Muscle of arm (tissue), 12 donors: ENCODE data around the gene PAIP2. TPM values are rescaled to one million over a fixed set of nuclear protein-coding genes. Genes with fewer than 3 reads are reported as not detected.
A peak's percentile ranks its signal among the peaks of the same experiment; 100 is the strongest.

Source experiments
- DNase-seq: peaks from one replicate; pipeline ENCODE4 v3.0.0-alpha.2; 2013
- polyA plus RNA-seq, 12 donors: library from polyadenylated mRNA; unstranded; fragments of 120-200 nt; gene quantifications; one replicate each; pipeline ENCODE4 v1.2.1, GENCODE V29; 2013; ENCODE audit not compliant: insufficient read length in 12 of 12

PAIP2 gene
- polyA plus RNA-seq, 12 donors, result 102 to 182 (median 133) TPM; not detected in 1

DNA sequence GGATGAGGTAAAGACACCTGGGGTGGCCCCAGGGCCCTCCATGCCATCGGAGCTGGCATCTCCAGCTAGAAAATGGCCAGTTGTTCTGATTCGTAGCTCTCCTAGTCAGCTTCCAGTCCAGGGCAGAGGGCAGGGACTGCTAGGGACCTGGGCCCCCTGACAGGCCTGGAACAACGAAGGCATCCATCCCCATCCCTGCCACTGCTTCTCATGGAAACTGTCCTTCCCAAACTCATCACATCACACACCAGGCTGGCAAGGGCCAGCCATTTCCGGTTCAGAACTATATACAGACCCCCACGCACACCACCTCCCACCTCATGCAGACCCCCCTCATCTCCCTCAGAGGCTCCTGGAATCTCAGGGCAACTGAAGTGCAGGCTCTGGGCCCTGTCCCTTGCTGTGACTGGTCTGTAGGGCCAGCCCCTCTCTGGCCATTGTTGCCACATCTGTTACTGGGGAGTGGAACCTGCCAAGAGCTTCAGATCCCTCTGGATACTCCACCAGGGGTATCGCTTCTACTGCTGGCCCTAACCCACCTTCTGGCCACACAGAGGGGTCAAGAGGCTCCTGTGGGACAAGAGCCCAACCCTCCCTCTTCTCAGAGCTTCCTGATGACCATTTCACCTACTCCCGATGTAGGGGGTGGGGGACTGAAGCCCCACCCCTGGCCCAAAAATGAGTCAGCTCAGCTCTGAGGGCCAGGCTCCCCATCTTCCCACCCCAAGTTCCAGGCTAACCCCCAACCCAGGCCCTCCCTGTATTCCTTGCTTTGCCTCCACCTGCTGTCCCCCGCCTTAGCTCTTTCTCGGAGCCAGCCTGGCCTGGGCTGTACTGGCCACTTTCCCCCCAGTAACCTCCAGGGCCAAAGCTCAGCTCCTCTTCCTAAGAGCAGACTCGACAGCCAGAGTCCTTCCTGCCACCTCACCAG, 49.2 kb downstream of the PAIP2 start:
- no peak for DNase-seq

DNA sequence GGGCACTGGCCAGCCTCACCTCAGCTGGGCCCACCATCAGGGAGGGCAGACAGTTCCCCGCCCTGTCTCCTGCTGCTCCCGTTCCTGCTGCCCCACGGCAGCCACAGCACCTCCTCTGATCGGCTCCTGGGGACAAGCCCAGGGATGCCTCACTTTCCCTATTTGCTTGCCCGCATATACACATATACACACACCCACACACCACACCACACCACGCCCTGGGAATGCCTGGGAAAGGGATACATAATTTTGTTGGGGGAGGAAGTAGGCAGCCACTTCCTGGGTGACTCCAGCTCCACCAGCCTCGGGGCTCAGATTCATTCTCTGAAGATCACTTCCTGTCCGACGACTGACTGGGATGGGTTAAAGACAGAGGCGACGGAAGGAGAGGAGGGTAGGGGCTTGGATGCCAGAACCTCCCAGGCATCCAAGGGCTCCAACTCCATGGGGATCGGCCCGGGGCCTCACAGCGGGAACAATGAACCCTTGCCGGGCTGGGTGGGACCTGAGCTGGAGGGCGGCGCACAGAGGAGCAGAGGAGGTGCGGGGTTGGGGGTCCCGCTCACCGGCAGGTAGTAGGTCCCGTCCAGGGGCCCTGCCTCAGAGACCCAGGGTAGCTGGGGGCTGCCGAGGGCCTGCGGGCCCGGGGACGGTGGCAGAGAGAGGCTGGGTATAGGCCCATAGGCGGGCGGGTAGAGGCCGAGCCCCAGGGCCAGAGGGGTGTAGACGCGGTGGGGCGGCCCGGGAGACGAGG, 50.1 kb downstream of the PAIP2 start:
- no peak for DNase-seq

DNA sequence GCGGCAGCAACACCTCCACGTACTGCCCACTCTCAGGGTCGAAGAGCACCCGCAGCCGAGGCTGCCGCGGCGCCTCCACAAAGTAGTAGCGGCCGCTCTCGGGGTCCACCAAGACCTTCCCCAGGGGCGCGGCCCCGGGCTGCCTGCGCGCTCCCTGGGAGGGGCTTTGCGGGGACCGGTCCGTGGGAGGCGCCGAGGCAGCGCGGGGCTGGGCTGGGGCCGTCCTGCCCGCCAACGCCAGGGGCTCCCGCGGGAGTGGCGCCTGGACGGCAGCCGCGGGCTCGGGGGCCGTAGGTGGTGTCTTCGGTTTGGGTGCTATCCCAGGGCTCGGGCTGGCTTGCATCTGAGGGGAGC, 50.6 kb downstream of the PAIP2 start:
- no peak for DNase-seq

DNA sequence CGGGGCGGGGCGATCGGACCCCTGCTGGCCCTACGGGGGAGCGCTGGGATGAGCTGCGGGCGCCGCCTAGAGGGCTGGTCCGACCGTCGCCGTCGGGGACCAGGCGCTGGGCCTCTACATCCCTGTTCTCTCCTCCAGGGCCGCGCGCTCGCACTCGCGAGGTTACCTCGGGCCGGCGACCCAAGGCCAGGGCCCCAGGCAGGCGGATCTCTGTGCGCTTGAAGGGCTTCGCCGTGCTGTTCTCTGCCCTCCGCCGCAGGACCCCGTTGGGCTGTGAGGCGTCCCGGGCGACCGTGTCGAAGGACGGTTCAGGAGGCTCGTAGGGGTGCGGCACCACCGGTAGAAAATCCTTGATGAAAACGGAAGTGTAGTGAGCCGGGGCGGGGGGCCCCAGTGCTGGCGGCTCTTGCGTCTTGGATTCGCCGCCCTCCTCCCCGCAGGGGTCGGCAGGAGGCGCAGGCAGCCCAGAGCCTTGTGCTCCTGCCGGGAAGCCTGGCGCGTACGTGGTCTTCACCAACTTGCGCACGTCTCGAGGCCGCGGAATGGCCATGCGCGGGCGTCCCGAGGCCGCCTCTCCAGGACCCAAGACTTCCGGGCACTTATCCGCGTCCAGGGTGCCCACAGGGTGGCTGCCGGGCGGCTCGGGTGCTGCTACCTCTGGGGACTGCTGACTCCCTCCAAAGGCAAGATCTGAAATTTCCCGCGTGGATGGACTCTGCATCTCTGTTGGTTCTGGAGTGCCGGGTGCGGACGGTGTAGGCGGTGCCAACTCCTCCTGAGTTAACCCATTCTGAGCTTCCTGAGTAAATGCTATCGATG, 51.2 kb downstream of the PAIP2 start:
- no peak for DNase-seq

DNA sequence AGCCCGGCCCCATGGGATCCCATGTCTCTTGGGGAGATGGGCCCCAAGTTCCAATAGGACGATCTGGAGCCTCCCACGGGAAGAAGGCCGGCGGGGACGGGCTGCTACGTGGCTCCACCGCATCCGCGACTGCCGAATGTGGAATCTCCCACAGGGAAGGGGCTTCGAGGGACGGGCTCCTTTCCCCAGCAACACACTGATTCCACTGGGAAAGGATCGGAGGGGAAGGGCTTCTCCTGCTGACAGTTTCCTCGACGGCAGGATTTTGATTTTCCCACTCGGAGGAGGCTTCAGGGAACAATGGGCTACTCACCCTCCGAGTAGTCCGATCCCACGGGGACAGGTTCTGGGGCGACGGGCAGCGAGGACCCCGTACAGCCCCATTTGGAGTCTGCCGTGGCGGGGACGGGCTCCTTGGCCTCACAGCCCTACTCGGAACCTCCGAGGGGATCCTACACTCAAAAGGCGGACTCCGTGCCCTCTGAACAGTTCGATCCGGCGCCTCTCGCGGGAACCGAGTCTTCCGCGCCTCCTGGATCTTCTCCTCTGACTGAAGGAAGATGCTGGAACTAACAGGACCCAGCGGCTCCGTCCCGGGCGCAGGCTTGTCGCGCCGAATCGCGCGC, 52.0 kb downstream of the PAIP2 start:
- no peak for DNase-seq

DNA sequence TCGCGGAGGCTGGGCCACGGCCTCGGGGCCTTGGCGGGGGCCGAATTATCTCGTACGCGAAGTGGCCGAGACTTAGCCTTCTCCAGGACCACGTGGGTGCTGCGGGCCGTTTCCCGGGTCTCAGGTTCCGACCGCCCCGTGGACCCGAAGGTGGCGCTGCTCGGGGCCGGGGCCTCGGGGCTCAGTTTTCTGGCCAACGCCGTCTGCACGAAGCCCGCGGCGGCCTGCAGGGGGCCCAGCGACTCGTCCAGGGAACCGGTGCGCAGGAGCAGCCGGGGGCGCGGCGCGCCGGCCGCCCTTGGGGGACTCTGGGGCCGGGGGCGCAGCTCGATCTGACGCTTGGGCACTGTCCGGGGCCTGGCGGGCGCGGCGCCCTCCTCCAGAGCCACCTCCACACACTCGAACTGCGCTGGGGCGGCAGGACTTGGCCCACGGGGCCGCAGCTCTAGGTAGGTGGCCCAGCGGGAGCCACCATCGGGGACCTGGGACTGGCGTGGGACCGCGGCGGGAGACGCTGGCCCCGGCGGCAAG, 52.5 kb downstream of the PAIP2 start:
- DNase-seq, result no peak

DNA sequence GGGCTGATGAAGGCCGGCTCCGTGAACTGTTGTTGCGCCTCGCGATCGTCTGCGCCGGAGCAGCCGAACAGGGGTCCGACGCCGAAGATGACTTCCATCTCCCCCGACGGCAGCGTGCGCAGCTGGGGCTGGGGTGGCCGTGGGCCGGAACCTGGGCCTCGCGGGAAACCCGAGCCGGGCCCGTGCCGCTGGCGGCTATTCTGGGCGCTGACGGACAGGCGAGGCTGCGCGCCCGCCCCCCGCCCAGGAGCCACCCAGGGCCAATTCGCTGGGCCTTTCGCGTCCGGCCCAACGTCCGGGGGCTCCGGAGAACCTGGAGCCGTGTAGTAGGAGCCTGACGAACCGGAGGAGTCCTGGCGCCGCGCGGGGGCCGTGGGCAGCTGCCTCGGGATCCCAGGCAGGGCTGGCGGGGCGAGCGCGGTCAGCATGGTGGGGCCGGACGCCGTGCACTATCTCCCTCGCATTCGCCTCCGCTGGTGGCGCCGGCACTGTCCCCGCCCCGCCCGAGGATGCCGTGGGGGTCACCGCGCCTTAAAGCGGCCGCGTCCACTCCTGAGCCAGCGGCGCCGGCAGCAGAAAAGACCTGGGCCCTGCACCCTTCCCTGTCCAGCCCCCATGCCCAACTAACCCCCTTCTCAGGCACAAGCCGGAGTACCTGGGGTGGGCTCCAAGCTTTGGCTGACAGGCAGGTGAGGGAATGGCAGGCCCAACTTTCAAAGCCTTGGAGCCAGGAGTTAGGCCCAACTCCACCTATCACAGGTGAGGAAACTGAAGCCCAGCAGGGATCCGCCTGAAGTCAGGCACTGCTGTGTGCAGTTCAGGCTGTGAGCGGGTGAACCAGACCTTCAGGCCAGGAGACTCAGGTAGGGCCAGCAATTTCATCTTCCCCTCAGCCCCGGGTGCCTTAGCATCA, 53.3 kb downstream of the PAIP2 start, which contains the start of gene PROB1:
TSS of gene PROB1 (minus strand) at position 451 of the 913 bp plus-strand sequence. CDS start at position 428, 23 bp downstream.
- DNase-seq, result no peak

DNA sequence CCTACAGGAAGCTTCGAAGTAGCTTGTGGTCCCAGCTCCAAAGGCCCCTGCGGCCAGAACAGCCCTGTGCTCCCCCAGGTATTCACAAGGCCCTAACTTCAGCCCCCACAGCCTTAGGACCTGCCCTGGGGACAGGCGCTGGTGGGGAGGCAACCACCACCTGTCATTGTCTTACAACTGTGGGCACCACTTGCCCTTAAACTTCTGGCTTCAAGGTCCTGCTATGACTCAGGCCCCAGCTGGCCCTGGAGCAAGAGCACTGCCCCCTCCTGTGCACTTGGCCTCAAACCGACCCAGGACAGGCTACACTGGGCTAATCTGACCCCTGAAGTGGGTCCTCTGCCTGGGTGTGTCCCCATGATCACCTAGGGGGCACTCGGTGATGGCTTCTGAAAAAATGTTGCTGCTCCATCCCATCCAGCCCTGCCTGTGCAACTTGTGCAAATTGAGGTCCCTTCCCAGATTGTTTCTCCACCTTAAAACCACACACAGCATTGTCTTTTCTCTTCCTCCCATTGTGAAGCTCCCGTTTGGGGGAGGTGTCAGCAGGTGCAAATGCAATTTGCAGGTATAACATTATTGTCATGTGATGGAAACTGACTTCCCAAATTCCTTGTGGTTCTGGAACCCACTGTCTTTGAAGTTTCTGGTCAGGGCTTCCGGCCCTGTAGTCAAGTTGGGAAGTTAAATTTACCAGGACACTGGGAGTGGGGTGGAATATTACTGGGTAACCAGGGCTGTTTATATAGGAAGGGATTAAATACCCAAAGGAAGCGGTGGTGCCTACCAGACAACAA, 54.4 kb downstream of the PAIP2 start:
- DNase-seq, result no peak

DNA sequence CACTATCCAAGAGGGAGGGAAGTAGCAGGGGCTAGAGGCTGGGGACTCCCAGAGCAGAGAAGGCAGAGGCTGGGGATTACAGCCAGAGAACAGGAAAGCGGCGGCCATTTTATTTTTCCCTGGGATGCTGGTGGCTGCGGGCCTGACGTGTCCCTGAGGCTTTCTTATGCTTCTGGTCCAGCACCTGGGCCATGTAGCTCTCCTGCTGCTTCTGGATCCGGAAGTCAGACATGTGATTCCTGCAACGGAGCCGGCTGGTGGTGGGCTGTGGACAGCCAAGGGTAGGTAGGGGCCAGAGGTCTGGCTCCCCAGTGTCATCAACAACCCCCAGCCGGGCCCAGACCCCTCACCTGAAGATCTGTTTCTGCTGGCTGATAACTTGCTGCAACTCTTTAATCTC, 55.0 kb downstream of the PAIP2 start:
- no peak for DNase-seq

DNA sequence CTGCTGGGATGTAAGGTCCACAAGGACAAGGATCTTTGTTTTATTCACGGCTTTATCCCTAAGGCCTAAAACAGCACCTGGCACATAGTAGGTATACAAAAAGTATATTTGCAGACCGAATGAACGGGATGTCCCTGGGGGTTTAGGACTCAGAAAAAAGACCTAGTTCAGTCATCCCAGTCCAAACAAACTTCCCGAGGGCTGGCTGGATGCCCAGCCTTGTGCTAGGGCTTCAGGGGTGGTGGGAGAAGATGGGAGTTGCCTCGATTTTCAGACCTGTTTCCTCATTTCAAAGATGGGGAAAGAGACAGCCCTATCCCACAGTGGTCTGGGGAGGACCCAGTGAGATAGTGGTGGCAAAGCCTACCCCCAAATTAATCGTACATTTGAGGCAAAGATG, 56.3 kb downstream of the PAIP2 start:
- DNase-seq, result no peak

DNA sequence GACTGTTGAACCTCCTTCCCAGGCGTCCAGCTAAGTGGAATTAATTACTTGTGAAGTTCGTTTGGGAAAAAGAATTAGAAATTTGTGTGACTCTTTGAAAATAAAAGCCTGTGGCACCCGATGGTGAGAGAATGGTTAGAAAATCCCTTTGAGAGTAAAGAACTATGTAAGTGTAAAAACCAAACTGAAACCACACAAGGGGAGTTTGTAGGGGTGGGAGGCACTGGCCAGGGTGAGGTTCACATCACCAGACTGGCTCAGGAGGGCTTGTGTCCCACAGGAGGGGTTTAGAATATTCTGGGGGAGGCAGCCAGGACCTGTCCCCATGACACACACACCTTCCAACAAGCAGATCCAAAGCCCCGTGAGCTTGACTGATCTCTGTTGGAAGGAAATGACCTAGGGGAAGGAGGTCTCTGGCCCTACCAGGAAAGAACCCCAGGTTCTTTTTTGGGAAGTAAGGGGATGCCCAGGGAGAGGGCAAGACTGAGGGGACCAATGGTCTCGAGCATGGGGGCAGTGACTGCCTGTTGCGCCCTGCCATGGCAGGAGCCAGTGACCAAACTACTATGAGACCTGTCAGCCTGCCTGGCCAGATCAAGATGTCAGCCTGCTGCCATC, 58.0 kb downstream of the PAIP2 start:
- DNase-seq, result no peak

DNA sequence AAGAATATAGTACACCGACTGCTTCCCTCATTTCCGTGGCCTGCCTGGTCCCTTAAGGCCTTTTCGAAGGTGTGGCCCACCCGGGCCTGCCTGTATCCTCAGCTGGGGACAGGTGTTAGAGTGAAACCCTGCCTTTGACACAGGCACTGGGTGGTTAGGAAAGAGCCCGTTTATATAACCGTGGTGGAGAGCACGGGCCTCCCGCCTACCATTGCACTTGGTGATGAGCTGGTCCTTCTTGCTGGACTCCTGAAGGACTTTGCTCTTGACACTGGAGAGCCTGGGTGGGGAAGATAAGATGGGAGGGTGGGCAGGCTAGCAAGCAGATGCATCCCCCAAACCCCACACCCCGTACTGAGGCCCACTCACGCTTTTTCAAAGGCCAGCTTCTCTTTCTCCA, 59.9 kb downstream of the PAIP2 start:
- DNase-seq, result no peak

DNA sequence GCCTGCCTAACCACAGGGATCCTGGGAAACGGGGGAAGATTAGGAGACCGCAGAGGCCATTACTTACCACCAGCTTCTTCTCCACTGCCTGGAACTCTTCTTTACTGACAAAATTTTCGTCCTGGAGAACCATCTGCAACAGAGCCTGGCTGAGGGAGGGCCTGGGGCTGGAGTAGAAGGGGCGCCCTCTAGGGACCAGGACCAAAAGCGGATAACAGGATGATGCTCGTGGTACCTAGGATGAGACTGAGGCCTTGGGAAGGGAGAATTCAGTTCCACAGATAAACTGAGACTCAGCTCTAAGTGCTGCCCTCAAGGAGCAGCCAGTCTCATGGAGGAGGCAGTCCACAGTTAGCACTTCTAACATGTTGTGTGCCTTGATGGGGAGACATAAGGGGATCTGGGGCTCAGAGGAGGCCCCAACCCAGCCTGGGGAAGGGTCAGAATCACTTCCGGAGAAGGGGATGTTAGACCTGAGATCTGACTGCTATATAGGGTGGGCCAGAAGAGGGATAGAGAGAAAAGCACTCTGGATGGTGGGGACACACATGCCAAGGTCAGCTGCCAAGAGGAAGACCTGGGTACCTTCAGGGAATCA, 61.0 kb downstream of the PAIP2 start:
- no peak for DNase-seq

DNA sequence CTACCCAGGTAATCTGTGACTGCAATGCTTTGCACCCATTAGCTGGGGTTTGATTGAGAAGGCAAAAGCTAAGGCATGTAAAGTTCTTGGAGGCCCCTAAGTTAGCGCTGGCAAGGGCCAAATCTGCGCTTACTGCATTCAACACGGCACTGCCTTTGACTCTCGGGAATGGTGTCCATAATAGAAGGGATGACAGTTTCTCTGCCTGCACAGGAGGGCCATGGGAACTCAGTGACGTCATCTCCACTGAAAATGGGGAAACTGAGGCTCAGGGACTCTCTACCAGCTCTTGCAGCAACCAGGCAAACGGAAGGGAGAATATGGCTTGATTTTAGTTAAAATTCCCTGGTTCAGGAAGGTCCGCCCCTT, 61.7 kb downstream of the PAIP2 start:
- DNase-seq, result no peak

DNA sequence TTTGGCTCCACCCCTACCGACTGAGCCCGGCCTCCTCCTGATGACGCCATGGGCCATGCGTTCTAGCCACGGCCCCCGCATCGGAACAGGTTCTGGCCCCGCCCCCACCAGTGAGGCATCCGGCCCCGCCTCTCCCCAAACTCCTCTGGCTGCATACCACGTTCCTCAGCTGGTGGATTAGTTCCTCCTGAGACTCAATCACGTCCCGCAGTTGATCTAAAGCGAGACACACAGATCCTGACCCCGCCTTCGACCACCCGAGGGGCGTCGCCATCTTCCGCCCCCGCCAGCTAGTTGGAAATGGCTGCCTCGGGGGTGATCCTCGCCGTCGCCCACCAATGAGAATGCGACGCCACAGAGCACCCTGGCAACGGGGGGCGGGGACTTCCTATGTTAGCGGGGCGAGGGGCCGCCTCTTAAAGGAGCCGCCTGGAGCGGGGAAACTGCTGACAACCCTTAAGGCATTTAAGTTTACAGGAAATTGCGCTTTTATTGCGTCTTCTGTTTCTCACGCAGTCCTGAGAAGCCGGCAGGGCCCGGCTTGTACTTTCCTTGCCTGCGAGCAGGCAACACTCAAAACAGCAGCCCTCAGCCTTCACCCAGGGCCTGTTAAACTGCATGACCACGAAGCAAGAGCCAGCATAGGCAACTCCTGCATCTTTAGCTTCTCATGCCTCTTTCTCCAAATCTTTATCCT, 62.3 kb downstream of the PAIP2 start, which contains the start of gene SPATA24:
TSS of gene SPATA24 (minus strand) at position 303 of the 697 bp plus-strand sequence. CDS start at position 274, 29 bp downstream.
- peak; percentile 98 for DNase-seq

DNA sequence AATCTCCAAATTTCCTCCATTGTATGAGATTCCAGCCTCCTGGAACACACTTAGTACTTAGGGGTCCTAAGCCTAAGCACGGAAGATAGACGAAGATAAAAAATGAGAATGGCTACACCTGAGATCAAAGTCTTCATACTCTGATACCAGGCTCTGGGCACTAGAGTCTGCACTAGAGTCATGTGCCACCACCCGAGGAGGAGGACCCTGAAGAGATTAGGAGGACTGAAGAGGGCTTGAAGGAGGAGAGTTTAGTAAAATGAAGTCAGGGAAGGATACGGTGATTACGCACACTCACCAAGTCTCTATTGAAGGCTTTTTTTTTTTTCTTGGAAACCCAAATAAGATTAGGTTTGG, 62.8 kb downstream of the PAIP2 start:
- no peak for DNase-seq

DNA sequence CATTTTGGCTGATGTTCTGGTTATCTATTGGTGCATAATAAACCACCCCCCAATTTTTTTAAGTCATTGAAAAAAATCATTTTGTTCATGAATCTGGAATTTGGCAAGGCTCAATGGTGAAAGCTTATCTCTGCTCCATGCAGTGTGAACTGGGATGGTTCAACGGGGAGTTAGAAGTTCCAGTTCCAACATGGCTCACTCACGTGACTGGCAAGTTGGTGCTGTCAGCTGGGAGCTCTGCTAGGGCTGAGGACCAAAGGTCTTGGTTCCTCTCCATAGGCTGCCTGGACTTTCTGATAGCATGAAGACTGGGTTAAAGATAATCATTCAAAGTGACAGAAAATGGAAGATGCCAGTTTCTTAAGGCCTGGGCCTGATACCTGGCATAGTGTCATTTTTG, 65.3 kb downstream of the PAIP2 start:
- no peak for DNase-seq

DNA sequence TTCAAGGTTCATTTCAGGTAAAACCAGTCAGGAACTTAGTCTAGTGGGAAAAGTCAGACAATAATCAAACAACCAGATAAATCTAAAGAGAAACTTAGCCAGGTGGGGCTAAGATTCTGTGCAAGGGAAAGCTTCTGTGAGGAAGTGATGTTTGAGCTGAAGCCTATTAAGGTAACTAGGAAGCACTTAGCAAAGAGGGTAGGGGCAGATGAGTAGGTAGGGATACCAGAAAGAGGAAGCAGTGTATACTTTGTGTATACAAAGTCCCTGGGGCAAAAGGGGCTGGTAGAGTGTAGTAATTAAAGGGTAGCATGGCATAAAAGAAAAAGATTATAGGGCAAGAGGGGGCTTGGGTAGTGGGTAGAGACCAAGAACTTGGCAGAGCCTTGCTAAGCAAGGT, 65.9 kb downstream of the PAIP2 start:
- DNase-seq, result no peak
